HepG2 (cell line): Measurements from ENCODE around the gene GTF2H1. TPM values are rescaled to one million over a fixed set of nuclear protein-coding genes. Genes with fewer than 3 reads are reported as not detected.
A peak's percentile ranks its signal among the peaks of the same experiment; 100 is the strongest.

Experiments used
- DMAP1 ChIP-seq: IDR thresholded peaks from 2 replicates; pipeline ENCODE4 v1.6.1; 2016
- IRF1 ChIP-seq: sonication (generic); formaldehyde crosslinking; IDR thresholded peaks from 2 replicates; pipeline ENCODE4 v1.4.0; 2020; ENCODE audit warnings: low read depth, mild to moderate bottlenecking, missing genetic modification reagents
- PLSCR1 ChIP-seq: sonication (generic); formaldehyde crosslinking; IDR thresholded peaks from 2 replicates; pipeline ENCODE4 v1.5.0; 2020; ENCODE audit warnings: missing genetic modification reagents, mild to moderate bottlenecking, borderline replicate concordance
- POGZ ChIP-seq: sonication (generic); formaldehyde crosslinking; IDR thresholded peaks from 2 replicates; pipeline ENCODE4 v1.4.0; 2020; ENCODE audit warnings: mild to moderate bottlenecking, missing genetic modification reagents
- RELA ChIP-seq: sonication (generic); formaldehyde crosslinking; IDR thresholded peaks from 2 replicates; pipeline ENCODE4 v1.4.0; 2020; ENCODE audit warnings: missing genetic modification reagents
- REPIN1 ChIP-seq: sonication (generic); formaldehyde crosslinking; IDR thresholded peaks from 2 replicates; pipeline ENCODE4 v1.8.0; 2022; ENCODE audit warnings: missing genetic modification reagents, low read depth, mild to moderate bottlenecking, borderline replicate concordance
- SNRNP70 ChIP-seq: fragments of 200-400 bp; formaldehyde crosslinking; IDR thresholded peaks from 2 replicates; pipeline ENCODE4 v1.6.1; 2017; ENCODE audit warnings: mild to moderate bottlenecking, low read depth, low read length, moderate library complexity
- SOX5 ChIP-seq: IDR thresholded peaks from 2 replicates; pipeline ENCODE4 v1.6.1; 2016; ENCODE audit warnings: borderline replicate concordance
- THAP11 ChIP-seq: IDR thresholded peaks from 2 replicates; pipeline ENCODE4 v1.6.1; 2016; ENCODE audit warnings: missing biosample characterization, missing genetic modification reagents
- YY1 ChIP-seq: IDR thresholded peaks from 2 replicates; pipeline ENCODE4 v1.6.1; 2011; ENCODE audit warnings: low read length, low read depth, moderate library complexity, mild to moderate bottlenecking; ENCODE audit not compliant: insufficient read depth, insufficient replicate concordance
- ZBTB25 ChIP-seq: IDR thresholded peaks from 2 replicates; pipeline ENCODE4 v1.6.1; 2018; ENCODE audit warnings: missing genetic modification reagents
- ZC3H4 ChIP-seq: sonication (generic); formaldehyde crosslinking; IDR thresholded peaks from 2 replicates; pipeline ENCODE4 v1.4.0; 2020; ENCODE audit warnings: missing genetic modification reagents, borderline replicate concordance
- ZNF34 ChIP-seq: sonication (generic); formaldehyde crosslinking; IDR thresholded peaks from 2 replicates; pipeline ENCODE4 v1.4.0; 2020; ENCODE audit warnings: mild to moderate bottlenecking, missing genetic modification reagents, borderline replicate concordance
- ZNF367 ChIP-seq: sonication (generic); formaldehyde crosslinking; IDR thresholded peaks from 2 replicates; pipeline ENCODE4 v1.4.0; 2020; ENCODE audit warnings: missing genetic modification reagents, borderline replicate concordance
- ZNF546 ChIP-seq: sonication (generic); formaldehyde crosslinking; conservative IDR thresholded peaks from 2 replicates; pipeline ENCODE4 v1.8.1; 2023; ENCODE audit warnings: mild to moderate bottlenecking, missing genetic modification reagents
- ZNF564 ChIP-seq: sonication (generic); formaldehyde crosslinking; IDR thresholded peaks from 2 replicates; pipeline ENCODE4 v1.8.1; 2023; ENCODE audit warnings: mild to moderate bottlenecking, missing genetic modification reagents
- ZNF674 ChIP-seq: sonication (generic); formaldehyde crosslinking; IDR thresholded peaks from 2 replicates; pipeline ENCODE4 v1.5.0; 2020; ENCODE audit warnings: low read depth, mild to moderate bottlenecking, missing genetic modification reagents
- ZNF770 ChIP-seq: sonication (generic); formaldehyde crosslinking; IDR thresholded peaks from 2 replicates; pipeline ENCODE4 v1.5.0; 2020; ENCODE audit warnings: mild to moderate bottlenecking, missing genetic modification reagents
- ZNF891 ChIP-seq: sonication (generic); formaldehyde crosslinking; IDR thresholded peaks from 2 replicates; pipeline ENCODE4 v1.5.0; 2020; ENCODE audit warnings: mild to moderate bottlenecking, missing genetic modification reagents
- ZUFSP ChIP-seq: sonication (generic); formaldehyde crosslinking; IDR thresholded peaks from 2 replicates; pipeline ENCODE4 v1.9.0; 2021; ENCODE audit warnings: missing genetic modification reagents, mild to moderate bottlenecking, borderline replicate concordance
- ZZZ3 ChIP-seq: sonication (generic); formaldehyde crosslinking; IDR thresholded peaks from 2 replicates; pipeline ENCODE4 v1.4.0; 2020; ENCODE audit warnings: missing genetic modification reagents, mild to moderate bottlenecking, borderline replicate concordance
- polyA plus RNA-seq, 8 experiments: library from polyadenylated mRNA; depleted of rRNA in 3 of 8; stranded (reverse) in 7 of 8; unstranded in 1 of 8; fragments of >200 nt; fragmentation: Illumina TruSeq in 4 of 8; extraction: Trizol in 4 of 8; gene quantifications; 2 replicates each; pipeline versions ENCODE4 v1.2.1 to v1.2.3, GENCODE V29; 2011 to 2016; ENCODE audit warnings: low read depth in 4 of 8, missing spikeins in 1 of 8, mixed read lengths in 1 of 8; ENCODE audit not compliant: insufficient read depth in 1 of 8
- total RNA-seq, 5 experiments: library from RNA; depleted of rRNA; stranded (reverse); fragments of >200 nt; fragmentation: Illumina TruSeq; extraction: Trizol; gene quantifications; 2 replicates each; pipeline ENCODE4 v1.2.3, GENCODE V29; 2016; ENCODE audit warnings: low read depth in 1 of 5

Gene GTF2H1
- total and polyA plus RNA-seq, 2 of the 13 experiments (the other 11 are each of a cell fraction or from before 2014, with no cell fraction given) = 15.7 to 51.4 TPM

- TF ChIP-seq ZNF564 (CRISPR knock-in tag) (peak; percentile 97), ZNF546 (CRISPR knock-in tag) (peak; percentile 99), ZUFSP (no peak), PLSCR1 (CRISPR knock-in tag) (peak; percentile 96; the same call in 1 of the 2 replicates), POGZ (CRISPR knock-in tag) (peak; percentile 95), IRF1 (CRISPR knock-in tag) (0 out of 2 replicates have a peak, but pooled peaks have one; percentile 57), ZC3H4 (no peak), SNRNP70 (no peak), ZNF770 (peak; percentile 83), ZNF891 (peak; percentile 98), YY1 (peak; percentile 68), DMAP1 (CRISPR knock-in tag) (peak; percentile 99), REPIN1 (CRISPR knock-in tag) (peak; percentile 96), ZBTB25 (CRISPR knock-in tag) (peak; percentile 89), SOX5 (peak; percentile 73; the same call in 1 of the 2 replicates), THAP11 (CRISPR knock-in tag) (peak; percentile 78; the same call in 1 of the 2 replicates), ZNF674 (CRISPR knock-in tag) (peak; percentile 95), ZZZ3 (CRISPR knock-in tag) (no peak; the same call in 1 of the 2 replicates), RELA (CRISPR knock-in tag) (no peak), ZNF34 (CRISPR knock-in tag) (no peak), ZNF367 (CRISPR knock-in tag) (peak; percentile 59)
Measured at GRCh38 chr11:18394275-18394927, 72.0 kb downstream of the GTF2H1 start, which contains the start of gene LDHA (continued).
